GM21576 (cell line): Measurements from ENCODE around the gene NDUFS7.

Experiments
- ATAC-seq: cut with Tn5 transposase; IDR thresholded peaks from one replicate; pipeline ENCODE4 v1.9.1; 2021; ENCODE audit warnings: mild to moderate bottlenecking, moderate library complexity; ENCODE audit not compliant: unreplicated experiment

Gene NDUFS7

GRCh38 chr19:1383312-1384084 is at the start of gene NDUFS7:
NDUFS7 (plus strand) TSS chr19:1383907; CDS start chr19:1383927, 20 bp downstream.
- ATAC-seq, result peak; percentile 69

- ATAC-seq, result no peak
Measured at GRCh38 chr19:1336079-1336684, 47.5 kb upstream of the NDUFS7 start.

GRCh38 chr19:1340681-1341469 is 42.8 kb upstream of the NDUFS7 start:
- no peak for ATAC-seq

- ATAC-seq, result no peak
Measured at GRCh38 chr19:1343041-1343440, 40.7 kb upstream of the NDUFS7 start.

- no peak for ATAC-seq
Measured at GRCh38 chr19:1349211-1349610, 34.5 kb upstream of the NDUFS7 start.

GRCh38 chr19:1350867-1351266 is 32.8 kb upstream of the NDUFS7 start:
- ATAC-seq, result no peak

- no peak for ATAC-seq
Measured at GRCh38 chr19:1351381-1351851, 32.3 kb upstream of the NDUFS7 start.

- no peak for ATAC-seq
Measured at GRCh38 chr19:1353144-1353543, 30.6 kb upstream of the NDUFS7 start.

- ATAC-seq, result peak; percentile 37
Measured at GRCh38 chr19:1354970-1355567, 28.6 kb upstream of the NDUFS7 start.

GRCh38 chr19:1355568-1356507 is 27.9 kb upstream of the NDUFS7 start:
- ATAC-seq, result no peak

- ATAC-seq, result no peak
Measured at GRCh38 chr19:1356508-1356865, 27.2 kb upstream of the NDUFS7 start.

- no peak for ATAC-seq
Measured at GRCh38 chr19:1357531-1358109, 26.1 kb upstream of the NDUFS7 start.

- ATAC-seq, result no peak
Measured at GRCh38 chr19:1360126-1360817, 23.4 kb upstream of the NDUFS7 start.

GRCh38 chr19:1360818-1361461 is 22.8 kb upstream of the NDUFS7 start:
- no peak for ATAC-seq

GRCh38 chr19:1361601-1362386 is 21.9 kb upstream of the NDUFS7 start:
- ATAC-seq, result no peak

- no peak for ATAC-seq
Measured at GRCh38 chr19:1362387-1363257, 21.1 kb upstream of the NDUFS7 start.

- no peak for ATAC-seq
Measured at GRCh38 chr19:1363599-1363998, 20.1 kb upstream of the NDUFS7 start.
